Germinal center (tissue), 1 donor: Measurements from ENCODE around the gene RBM34.
"Not testable (repeated sequence)": the region's sequence is repeated elsewhere in the genome, so short reads cannot be mapped to it uniquely, and the experiment has no call there.

Experiments
- DNase-seq: peaks from one replicate; pipeline ENCODE4 v3.0.0; 2012; ENCODE audit warnings: mixed read lengths, low spot score

RBM34 gene

GRCh38 chr1:235091319-235092044, 69.6 kb downstream of the RBM34 start:
- not testable (repeated sequence) for DNase-seq

- DNase-seq: no peak
These were observed 70.5 kb downstream of the RBM34 start for GRCh38 chr1:235090406-235091069.

- DNase-seq: no peak
These were observed 72.1 kb downstream of the RBM34 start for GRCh38 chr1:235088907-235089306.

DNA sequence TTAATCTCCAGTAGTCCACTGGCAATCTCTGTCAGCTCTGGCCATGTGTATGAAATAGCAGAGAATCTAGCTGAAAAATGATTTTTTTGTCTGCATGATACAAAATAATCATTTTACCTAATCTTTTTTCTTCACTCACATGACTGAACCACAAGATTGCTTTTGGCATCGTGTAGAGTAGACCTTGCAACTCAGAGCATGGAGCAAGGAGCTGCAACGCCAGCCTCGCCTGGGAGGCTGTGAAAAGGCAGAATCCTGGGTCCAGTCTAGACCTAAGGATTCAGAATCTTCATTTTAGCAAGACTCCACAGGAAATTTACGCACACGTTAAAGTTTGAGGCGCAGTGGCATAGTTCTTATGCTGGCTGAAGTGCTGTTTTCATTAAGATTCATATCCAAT, 72.6 kb downstream of the RBM34 start:
- no peak for DNase-seq

DNA sequence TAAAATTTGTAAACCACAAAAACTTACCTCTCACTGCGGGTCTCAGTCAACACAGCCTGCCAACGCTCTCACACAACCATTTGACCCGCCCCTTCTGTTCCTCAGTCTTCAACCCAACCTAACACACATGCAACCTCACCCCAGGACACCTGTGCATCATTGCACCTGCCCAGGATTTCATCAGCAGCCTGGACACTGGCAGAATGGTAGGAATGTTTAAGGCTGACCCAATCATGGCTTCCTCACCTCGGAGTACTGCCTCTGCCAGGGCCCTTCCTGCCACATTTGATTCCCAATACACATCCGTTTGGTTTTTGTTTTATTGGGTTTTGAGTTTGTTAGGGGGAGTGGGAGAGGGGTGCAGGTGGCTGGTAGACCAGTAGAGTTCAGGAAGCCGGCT, 73.1 kb downstream of the RBM34 start:
- no peak for DNase-seq

- not testable (repeated sequence) for DNase-seq
These were observed 75.5 kb downstream of the RBM34 start for GRCh38 chr1:235085411-235086117.
